Vagina (tissue), 2 donors: Measurements from ENCODE around the gene DNAH6.

Source experiments
- POLR2A ChIP-seq, 2 donors: fragments of 450-650 bp; IDR thresholded peaks; one replicate each; pipeline ENCODE4 v1.6.1; 2017; ENCODE audit warnings: antibody characterized with exemption in 2 of 2, mild to moderate bottlenecking in 2 of 2, moderate library complexity in 2 of 2
- TF ChIP-seq, protein P1 (sequence below), 3 experiments: fragments of 450-650 bp in 2 of 3; fragments of 200-600 bp in 1 of 3; sonication (generic) in 1 of 3; IDR thresholded peaks; one replicate each; pipeline ENCODE4 v1.5.1; 2017 to 2019; ENCODE audit warnings: antibody characterized with exemption in 3 of 3, mild to moderate bottlenecking in 2 of 3, moderate library complexity in 2 of 3

DNA sequence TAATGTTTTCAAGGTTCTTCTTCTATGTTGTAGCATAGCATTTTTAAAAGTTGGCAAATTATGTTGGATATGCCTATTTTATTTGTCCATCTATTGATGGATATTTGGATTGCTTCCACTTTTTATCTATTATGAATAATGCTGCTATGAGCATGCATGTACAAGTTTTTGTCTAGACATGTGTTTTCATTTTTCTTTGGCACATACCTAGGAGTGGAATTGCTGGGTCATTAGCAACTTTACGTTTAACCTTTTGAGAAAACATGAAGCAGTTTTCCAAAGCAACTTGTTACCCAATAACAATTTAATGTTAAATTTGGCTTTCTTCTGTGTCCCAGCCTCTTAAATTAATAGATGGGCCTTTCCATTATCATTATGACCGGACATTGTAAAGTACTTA, 30.3 kb downstream of the DNAH6 start:
- TF ChIP-seq, protein P1, sequence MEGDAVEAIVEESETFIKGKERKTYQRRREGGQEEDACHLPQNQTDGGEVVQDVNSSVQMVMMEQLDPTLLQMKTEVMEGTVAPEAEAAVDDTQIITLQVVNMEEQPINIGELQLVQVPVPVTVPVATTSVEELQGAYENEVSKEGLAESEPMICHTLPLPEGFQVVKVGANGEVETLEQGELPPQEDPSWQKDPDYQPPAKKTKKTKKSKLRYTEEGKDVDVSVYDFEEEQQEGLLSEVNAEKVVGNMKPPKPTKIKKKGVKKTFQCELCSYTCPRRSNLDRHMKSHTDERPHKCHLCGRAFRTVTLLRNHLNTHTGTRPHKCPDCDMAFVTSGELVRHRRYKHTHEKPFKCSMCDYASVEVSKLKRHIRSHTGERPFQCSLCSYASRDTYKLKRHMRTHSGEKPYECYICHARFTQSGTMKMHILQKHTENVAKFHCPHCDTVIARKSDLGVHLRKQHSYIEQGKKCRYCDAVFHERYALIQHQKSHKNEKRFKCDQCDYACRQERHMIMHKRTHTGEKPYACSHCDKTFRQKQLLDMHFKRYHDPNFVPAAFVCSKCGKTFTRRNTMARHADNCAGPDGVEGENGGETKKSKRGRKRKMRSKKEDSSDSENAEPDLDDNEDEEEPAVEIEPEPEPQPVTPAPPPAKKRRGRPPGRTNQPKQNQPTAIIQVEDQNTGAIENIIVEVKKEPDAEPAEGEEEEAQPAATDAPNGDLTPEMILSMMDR (IDR thresholded peaks at IDR 0.05), result no peak
- TF ChIP-seq POLR2A (IDR thresholded peaks at IDR 0.05), result no peak
